GM12874 (cell line): ENCODE data around the gene CTRB2.

Experiments
- TF ChIP-seq, protein P1 (sequence below): IDR thresholded peaks from 2 replicates; pipeline ENCODE4 v1.5.1; 2011; ENCODE audit warnings: low read depth, mild to moderate bottlenecking, control low read depth, low read length, moderate library complexity; ENCODE audit not compliant: insufficient read depth

CTRB2 gene

DNA sequence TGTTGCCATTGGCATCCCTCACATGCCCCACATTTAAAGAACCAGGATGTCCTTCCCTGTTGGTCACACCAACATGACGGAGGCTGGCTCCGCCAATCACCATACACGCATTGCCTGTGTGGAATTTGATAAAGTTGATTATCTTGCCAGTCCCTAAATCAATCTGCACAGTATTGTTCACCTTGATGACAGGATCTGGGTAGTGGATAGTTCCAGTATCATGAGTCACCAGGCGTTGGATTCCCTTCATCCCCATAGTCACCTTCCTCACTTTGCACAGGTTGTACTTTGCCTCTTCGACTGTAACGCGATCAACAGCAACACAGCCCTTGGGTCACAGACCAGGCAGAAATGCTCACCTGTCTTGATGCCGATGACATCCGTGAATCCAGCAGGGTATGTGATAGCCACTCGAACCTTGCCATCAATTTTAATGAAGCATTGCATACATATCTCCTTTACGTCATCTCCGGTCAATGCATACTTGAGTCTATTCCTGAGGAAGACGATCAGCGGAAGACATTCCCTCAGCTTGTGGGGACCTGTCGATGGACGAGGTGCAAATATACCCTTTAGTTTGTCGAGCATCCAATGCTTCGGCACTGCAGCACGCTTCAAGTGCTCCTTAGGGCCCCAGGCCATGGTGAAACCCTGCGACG is 14.2 kb downstream of the CTRB2 start:
- TF ChIP-seq, protein P1, sequence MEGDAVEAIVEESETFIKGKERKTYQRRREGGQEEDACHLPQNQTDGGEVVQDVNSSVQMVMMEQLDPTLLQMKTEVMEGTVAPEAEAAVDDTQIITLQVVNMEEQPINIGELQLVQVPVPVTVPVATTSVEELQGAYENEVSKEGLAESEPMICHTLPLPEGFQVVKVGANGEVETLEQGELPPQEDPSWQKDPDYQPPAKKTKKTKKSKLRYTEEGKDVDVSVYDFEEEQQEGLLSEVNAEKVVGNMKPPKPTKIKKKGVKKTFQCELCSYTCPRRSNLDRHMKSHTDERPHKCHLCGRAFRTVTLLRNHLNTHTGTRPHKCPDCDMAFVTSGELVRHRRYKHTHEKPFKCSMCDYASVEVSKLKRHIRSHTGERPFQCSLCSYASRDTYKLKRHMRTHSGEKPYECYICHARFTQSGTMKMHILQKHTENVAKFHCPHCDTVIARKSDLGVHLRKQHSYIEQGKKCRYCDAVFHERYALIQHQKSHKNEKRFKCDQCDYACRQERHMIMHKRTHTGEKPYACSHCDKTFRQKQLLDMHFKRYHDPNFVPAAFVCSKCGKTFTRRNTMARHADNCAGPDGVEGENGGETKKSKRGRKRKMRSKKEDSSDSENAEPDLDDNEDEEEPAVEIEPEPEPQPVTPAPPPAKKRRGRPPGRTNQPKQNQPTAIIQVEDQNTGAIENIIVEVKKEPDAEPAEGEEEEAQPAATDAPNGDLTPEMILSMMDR: no peak

DNA sequence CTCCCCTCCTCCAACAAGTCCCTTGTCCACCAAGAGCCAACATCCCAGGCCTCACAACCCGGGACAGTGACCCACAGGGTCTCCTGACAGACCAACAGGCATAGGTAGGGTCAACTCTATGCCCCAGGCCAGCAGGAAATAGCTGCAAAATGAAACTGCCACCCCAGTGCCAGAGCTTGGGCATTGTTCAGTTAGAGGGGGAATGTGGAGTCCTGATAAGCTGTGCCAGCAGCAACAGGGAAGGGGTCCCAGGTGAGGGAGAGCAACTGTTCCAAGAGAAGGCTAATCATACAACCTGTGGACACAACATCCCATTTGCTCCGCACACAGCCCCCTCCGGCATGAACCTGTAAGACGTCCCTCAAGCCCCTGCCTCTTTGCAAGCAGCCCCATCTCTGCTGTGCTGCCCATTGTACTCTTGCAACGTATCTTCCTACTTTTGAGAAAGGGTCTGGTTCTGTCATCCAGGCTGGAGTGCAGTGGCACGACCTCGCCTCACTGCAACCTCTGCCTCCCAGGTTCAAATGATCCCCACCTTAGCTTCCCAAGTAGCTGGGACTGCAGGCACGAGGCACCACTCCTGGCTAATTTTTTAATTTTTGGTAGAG is 17.2 kb downstream of the CTRB2 start:
- TF ChIP-seq, protein P1: no peak

DNA sequence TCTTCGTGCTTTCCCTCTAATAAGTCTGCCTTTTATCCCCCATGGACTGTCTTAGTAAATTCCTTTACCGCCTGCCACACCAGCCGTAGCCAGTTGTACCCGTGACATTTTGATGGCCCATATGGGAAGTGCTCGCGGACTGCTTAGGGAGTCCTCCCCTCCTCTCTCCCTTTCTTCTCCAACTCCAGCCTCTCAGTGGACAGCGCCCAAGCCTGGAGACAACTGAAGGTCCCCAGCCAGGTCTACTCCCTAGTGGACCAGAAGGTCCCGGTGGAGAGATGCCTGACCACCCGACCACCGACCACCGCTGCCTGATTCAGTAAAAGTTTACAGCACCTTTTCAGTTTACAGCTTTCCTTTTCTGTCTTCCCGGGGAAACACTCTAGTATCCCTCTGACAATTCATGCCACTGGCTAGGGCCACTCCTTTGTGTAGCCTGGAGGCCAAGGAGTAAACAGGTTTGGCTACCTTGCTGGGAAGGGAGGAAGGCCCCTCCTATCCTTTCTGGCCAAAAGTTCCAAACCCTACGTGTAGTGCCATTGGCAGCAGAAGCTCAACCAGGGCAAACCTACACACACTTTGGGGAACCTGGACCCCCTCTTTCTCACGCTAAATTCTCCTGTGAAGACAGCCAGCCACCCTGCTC is 18.0 kb downstream of the CTRB2 start:
- TF ChIP-seq, protein P1: no peak

DNA sequence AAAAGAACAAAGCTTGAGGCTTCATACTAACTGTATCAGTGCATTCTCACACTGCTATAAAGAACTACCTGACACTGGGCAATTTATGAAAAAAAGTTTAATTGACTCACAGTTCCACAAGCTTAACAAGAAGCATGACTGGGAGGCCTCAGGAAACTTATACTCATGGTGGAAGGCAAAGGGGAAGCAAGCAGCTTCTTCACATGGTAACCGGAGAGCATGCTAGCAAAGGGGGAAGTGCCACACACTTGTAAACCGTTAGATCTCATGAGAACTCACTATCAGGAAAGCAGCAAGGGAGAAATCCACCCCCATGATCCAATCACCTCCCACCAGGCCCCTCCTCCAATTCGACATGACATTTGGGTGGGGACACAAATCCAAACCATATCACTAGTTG is 25.3 kb downstream of the CTRB2 start:
- TF ChIP-seq, protein P1: no peak

DNA sequence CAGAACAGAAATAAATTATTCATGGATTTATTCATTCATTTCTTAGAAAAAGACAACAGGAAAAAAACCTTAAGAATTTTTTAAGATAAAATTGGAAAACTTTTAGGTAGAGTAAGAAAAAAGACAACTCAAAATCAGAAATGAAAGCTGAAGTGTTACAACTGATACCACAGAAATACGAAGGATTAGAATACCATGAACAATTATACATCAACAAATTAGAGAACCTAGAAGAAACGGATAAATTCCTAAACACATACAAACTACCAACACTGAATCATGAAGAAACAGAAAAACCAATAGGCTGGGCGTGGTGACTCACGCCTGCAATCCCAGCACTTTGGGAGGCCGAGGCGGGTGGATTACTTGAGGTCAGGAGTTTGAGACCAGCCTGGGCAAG is 27.8 kb downstream of the CTRB2 start:
- TF ChIP-seq, protein P1: no peak

DNA sequence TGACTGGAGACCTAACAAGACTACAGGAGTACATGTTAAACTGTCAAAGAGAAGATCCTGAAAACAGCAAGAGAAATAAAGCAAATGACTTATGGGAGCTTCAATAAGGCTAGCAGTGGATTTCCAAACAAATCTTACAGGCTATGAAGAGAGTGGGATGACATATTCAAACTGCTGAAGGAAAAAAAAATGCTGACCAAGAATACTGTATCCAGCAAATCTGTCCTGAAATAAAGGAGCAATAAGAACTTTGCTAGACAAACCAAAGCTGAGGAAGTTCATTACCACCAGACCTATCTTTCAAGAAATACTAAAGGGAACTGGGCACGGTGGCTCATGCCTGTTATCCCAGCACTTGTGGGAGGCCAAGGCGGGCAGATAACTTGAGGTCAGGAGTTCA is 30.0 kb downstream of the CTRB2 start:
- TF ChIP-seq, protein P1: no peak

DNA sequence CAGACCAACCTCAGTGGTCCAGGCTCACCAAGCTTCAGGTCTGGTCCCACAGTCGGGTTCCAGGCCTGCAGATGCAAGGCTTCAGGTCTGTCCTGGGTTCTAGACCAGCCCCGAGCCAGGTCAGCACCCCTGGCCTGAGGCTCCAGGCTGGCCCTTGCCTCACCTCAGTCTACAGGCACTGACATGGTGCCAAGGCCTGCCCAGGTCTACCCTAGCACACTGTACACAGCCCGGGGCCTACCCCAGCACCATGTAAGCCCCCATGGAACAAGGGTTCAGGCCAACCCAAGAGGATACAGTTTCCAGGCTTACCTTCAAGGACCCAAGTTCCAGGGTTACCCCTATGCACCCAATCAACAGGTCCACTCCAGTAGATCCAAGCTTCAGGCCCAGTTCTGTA is 31.9 kb downstream of the CTRB2 start:
- TF ChIP-seq, protein P1: no peak
